Thoracic aorta (tissue), 2 donors: Measurements from ENCODE around the gene SSH3. TPM values are rescaled to one million over a fixed set of nuclear protein-coding genes. Genes with fewer than 3 reads are reported as not detected.

ENCODE experiments used
- ATAC-seq: fragments of 150-250 bp; one replicate; pipeline ENCODE4 v1.8.0; 2017; ENCODE audit warnings: low read depth; ENCODE audit not compliant: insufficient number of reproducible peaks, low FRiP score
- DNase-seq: peaks from one replicate; pipeline ENCODE4 v3.0.0-alpha.2; 2020; ENCODE audit warnings: low spot score
- H3K27ac ChIP-seq, 2 donors: fragments of 200-600 bp; sonication (generic); 1 replicate in 1 of 2; 2 replicates in 1 of 2; pipeline ENCODE4 v1.5.1; 2016; ENCODE audit warnings: mild to moderate bottlenecking in 2 of 2, moderate library complexity in 2 of 2
- H3K27me3 ChIP-seq: fragments of 200-600 bp; sonication (generic); replicated peaks from 2 replicates; pipeline ENCODE4 v1.6.0; 2016; ENCODE audit warnings: mild to moderate bottlenecking; ENCODE audit not compliant: insufficient read depth
- H3K36me3 ChIP-seq: fragments of 200-600 bp; sonication (generic); one replicate; pipeline ENCODE4 v1.5.1; 2016
- H3K4me1 ChIP-seq, 2 donors: fragments of 200-600 bp; sonication (generic); 1 replicate in 1 of 2; 2 replicates in 1 of 2; pipeline versions ENCODE4 v1.5.1 to v1.6.0; 2016; ENCODE audit warnings: low read depth in 2 of 2, mild to moderate bottlenecking in 1 of 2; ENCODE audit not compliant: control insufficient read depth in 1 of 2
- H3K4me3 ChIP-seq: fragments of 200-600 bp; sonication (generic); 2 replicates; pipeline ENCODE4 v1.5.1; 2016; ENCODE audit warnings: mild to moderate bottlenecking
- H3K9me3 ChIP-seq: fragments of 200-600 bp; sonication (generic); 2 replicates; pipeline ENCODE4 v1.5.1; 2016
- CTCF ChIP-seq: fragments of 200-600 bp; sonication (generic); IDR thresholded peaks from one replicate; pipeline ENCODE4 v1.5.1; 2019; ENCODE audit warnings: antibody characterized with exemption
- total RNA-seq, 2 donors: library from RNA; depleted of rRNA; stranded (reverse); fragments of >200 nt; gene quantifications; one replicate each; pipeline versions ENCODE4 v1.1.0 to v1.2.3, GENCODE V29; 2016

Gene SSH3
- total RNA-seq, 2 donors from 2014 or later, result 39.4 to 59.0 TPM

- no peak overlapping the region for H3K4me3 ChIP-seq
- no peaks in the 10 kb centered on the region for H3K36me3 ChIP-seq
- peaks cover 0 to 20% of the 10 kb centered on the region in 2 donors for H3K4me1 ChIP-seq
- H3K27ac ChIP-seq, result no peak overlapping the region
- DNase-seq (no peak), ATAC-seq (no peak)
- H3K27me3 ChIP-seq, result no peaks in the 10 kb centered on the region
- no peaks in the 10 kb centered on the region for H3K9me3 ChIP-seq
- no peak for TF ChIP-seq CTCF
Measured at GRCh38 chr11:67320691-67321090, 17.4 kb downstream of the SSH3 start.

GRCh38 chr11:67321313-67321871, 18.1 kb downstream of the SSH3 start:
- H3K4me3 ChIP-seq, result no peak overlapping the region
- no peaks in the 10 kb centered on the region for H3K36me3 ChIP-seq
- TF ChIP-seq CTCF, result no peak
- ATAC-seq (no peak), DNase-seq (no peak)
- peaks cover 0 to 19% of the 10 kb centered on the region in 2 donors for H3K4me1 ChIP-seq
- no peaks in the 10 kb centered on the region for H3K9me3 ChIP-seq
- H3K27ac ChIP-seq, result no peak overlapping the region
- no peaks in the 10 kb centered on the region for H3K27me3 ChIP-seq

GRCh38 chr11:67322049-67322448, 18.7 kb downstream of the SSH3 start:
- no peaks in the 10 kb centered on the region for H3K36me3 ChIP-seq
- no peak overlapping the region for H3K4me3 ChIP-seq
- DNase-seq (no peak), ATAC-seq (no peak)
- no peak for TF ChIP-seq CTCF
- peaks cover 0 to 13% of the 10 kb centered on the region in 2 donors for H3K4me1 ChIP-seq
- H3K27me3 ChIP-seq, result no peaks in the 10 kb centered on the region
- H3K9me3 ChIP-seq, result no peaks in the 10 kb centered on the region
- H3K27ac ChIP-seq, result no peak overlapping the region

- no peak for ATAC-seq
- Histone ChIP-seq H3K4me3 (no peak overlapping the region), H3K36me3 (no peaks in the 10 kb centered on the region), H3K27me3 (no peaks in the 10 kb centered on the region), H3K4me1 (peaks cover 0 to 8% of the 10 kb centered on the region in 2 donors), H3K9me3 (no peaks in the 10 kb centered on the region), H3K27ac (no peak overlapping the region)
- no peak for TF ChIP-seq CTCF
- no peak for DNase-seq
Measured at GRCh38 chr11:67323526-67323925, 20.2 kb downstream of the SSH3 start.

- no peaks in the 10 kb centered on the region for H3K36me3 ChIP-seq
- no peak for DNase-seq
- no peak for ATAC-seq
- no peak overlapping the region for H3K4me3 ChIP-seq
- no peak overlapping the region for H3K27ac ChIP-seq
- no peak for TF ChIP-seq CTCF
- H3K9me3 ChIP-seq, result no peaks in the 10 kb centered on the region
- H3K4me1 ChIP-seq, result no peaks in the 10 kb centered on the region
- no peaks in the 10 kb centered on the region for H3K27me3 ChIP-seq
Measured at GRCh38 chr11:67332081-67332691, 28.9 kb downstream of the SSH3 start.
